ENCODE data around the gene OR2T4. TPM values are rescaled to one million over a fixed set of nuclear protein-coding genes. Genes with fewer than 3 reads are reported as not detected.

The OR2T4 gene, protein sequence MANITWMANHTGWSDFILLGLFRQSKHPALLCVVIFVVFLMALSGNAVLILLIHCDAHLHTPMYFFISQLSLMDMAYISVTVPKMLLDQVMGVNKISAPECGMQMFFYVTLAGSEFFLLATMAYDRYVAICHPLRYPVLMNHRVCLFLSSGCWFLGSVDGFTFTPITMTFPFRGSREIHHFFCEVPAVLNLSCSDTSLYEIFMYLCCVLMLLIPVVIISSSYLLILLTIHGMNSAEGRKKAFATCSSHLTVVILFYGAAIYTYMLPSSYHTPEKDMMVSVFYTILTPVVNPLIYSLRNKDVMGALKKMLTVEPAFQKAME
- polyA plus RNA-seq (not detected in 2 replicates), polyA minus RNA-seq (not detected in 2 replicates)

DNA sequence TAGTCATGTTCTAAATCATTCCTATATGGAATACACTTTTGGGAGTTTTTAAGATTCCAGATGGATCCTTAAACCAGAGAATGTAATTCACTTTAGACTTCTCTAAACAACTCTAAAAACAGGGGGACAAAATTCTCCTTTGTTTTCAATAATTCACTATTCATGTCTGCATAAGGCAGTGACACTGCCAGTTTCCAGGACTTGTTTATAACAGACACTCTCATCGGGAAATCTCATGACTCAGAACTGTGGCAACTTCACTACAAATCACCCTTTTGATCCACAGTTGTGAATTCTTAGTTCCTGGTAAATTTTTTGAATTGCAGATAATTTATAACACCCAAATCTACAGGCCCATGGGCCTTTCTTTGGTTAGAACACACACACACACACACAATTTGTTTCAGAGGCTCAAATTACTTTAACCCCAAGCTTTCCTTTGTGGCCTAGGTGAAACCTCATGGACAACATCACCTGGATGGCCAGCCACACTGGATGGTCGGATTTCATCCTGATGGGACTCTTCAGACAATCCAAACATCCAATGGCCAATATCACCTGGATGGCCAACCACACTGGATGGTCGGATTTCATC, at the start of gene OR2T4:
OR2T4 (plus strand) TSS at position 545 of the 595 bp plus-strand sequence; CDS start at position 545, 0 bp downstream.
- peaks cover 11% of the 10 kb centered on the region for H3K9me3 ChIP-seq (ENCODE audit: low read length)
- no peak within 1 kb of the TSS for H3K4me2 ChIP-seq (ENCODE audit: low read length)
- TF ChIP-seq, protein P1, sequence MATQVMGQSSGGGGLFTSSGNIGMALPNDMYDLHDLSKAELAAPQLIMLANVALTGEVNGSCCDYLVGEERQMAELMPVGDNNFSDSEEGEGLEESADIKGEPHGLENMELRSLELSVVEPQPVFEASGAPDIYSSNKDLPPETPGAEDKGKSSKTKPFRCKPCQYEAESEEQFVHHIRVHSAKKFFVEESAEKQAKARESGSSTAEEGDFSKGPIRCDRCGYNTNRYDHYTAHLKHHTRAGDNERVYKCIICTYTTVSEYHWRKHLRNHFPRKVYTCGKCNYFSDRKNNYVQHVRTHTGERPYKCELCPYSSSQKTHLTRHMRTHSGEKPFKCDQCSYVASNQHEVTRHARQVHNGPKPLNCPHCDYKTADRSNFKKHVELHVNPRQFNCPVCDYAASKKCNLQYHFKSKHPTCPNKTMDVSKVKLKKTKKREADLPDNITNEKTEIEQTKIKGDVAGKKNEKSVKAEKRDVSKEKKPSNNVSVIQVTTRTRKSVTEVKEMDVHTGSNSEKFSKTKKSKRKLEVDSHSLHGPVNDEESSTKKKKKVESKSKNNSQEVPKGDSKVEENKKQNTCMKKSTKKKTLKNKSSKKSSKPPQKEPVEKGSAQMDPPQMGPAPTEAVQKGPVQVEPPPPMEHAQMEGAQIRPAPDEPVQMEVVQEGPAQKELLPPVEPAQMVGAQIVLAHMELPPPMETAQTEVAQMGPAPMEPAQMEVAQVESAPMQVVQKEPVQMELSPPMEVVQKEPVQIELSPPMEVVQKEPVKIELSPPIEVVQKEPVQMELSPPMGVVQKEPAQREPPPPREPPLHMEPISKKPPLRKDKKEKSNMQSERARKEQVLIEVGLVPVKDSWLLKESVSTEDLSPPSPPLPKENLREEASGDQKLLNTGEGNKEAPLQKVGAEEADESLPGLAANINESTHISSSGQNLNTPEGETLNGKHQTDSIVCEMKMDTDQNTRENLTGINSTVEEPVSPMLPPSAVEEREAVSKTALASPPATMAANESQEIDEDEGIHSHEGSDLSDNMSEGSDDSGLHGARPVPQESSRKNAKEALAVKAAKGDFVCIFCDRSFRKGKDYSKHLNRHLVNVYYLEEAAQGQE (IDR thresholded peaks at IDR 0.05; ENCODE audit: borderline replicate concordance): no peak
- TF ChIP-seq EP300 (conservative IDR thresholded peaks at IDR 0.05; ENCODE audit: poor library complexity, severe bottlenecking): no peak
- no peak for TF ChIP-seq MXI1 (conservative IDR thresholded peaks at IDR 0.05; ENCODE audit: poor library complexity, severe bottlenecking)
- no peak for TF ChIP-seq TAF1 (IDR thresholded peaks at IDR 0.05; ENCODE audit: low read depth)
- no peak for TF ChIP-seq POLR2AphosphoS5 (IDR thresholded peaks at IDR 0.05)
- TF ChIP-seq RAD21 (conservative IDR thresholded peaks at IDR 0.05): no peak
- no peak for TF ChIP-seq SMC3 (conservative IDR thresholded peaks at IDR 0.05; ENCODE audit: poor library complexity)
- TF ChIP-seq EZH2 (IDR thresholded peaks at IDR 0.05; ENCODE audit: borderline replicate concordance, insufficient read depth, low read length, poor library complexity, severe bottlenecking): no peak
- no peak for TF ChIP-seq CTCF (IDR thresholded peaks at IDR 0.05; ENCODE audit: poor library complexity, severe bottlenecking)
- no peak within 1 kb of the TSS for H3K9ac ChIP-seq (ENCODE audit: low read length)
- H3K36me3 ChIP-seq (ENCODE audit: insufficient read depth, low read length): no peaks in the 10 kb centered on the region
- no peaks in the 10 kb centered on the region for H3K9me2 ChIP-seq (ENCODE audit: insufficient read depth, low read length)
- H2AFZ ChIP-seq (ENCODE audit: low read depth, low read length): no peak within 1 kb of the TSS
- H3K27me3 ChIP-seq (ENCODE audit: insufficient read depth, low read depth, low read length): no peaks in the 10 kb centered on the region
- H3K79me2 ChIP-seq (replicated peaks; ENCODE audit: insufficient read depth, low read length): no peaks in the 10 kb centered on the region
- no peaks in the 10 kb centered on the region for H4K20me1 ChIP-seq (ENCODE audit: insufficient read depth)
- H3K4me3 ChIP-seq (ENCODE audit: low read length): no peak within 1 kb of the TSS
- H3K27ac ChIP-seq (ENCODE audit: low read length): no peak within 1 kb of the TSS
- H3F3A ChIP-seq (ENCODE audit: insufficient read depth, low read length, poor library complexity, severe bottlenecking): no peaks in the 10 kb centered on the region

DNA sequence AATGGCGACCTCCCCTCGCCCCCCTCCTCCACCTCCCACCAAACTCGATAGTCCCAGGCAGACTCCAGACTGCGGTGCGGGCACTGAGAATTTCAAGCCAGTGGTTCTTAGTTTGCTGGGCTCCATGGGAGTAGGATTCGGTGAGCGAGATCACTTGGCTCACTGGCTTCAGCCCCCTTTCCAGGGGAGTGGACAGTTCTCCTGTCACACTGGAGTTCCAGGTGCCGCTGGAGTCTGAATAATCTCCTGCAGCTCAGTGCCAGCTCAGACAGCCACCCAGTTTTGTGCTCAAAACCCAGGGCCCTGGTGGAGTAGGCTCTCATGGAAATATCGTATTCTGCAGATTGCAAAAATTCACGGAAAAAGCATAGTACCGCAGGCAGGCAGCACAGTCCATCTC, 44.7 kb upstream of the OR2T4 start:
- H3K9me3 ChIP-seq (ENCODE audit: low read length): peaks cover 5% of the 10 kb centered on the region
- H3K27ac ChIP-seq (ENCODE audit: low read length): no peak overlapping the region
- no peak for TF ChIP-seq SMC3 (conservative IDR thresholded peaks at IDR 0.05; ENCODE audit: poor library complexity)
- TF ChIP-seq, protein P1 (IDR thresholded peaks at IDR 0.05; ENCODE audit: borderline replicate concordance): no peak
- no peak for TF ChIP-seq CTCF (IDR thresholded peaks at IDR 0.05; ENCODE audit: poor library complexity, severe bottlenecking)
- no peak for TF ChIP-seq TAF1 (IDR thresholded peaks at IDR 0.05; ENCODE audit: low read depth)
- no peak for TF ChIP-seq EP300 (conservative IDR thresholded peaks at IDR 0.05; ENCODE audit: poor library complexity, severe bottlenecking)
- no peak for TF ChIP-seq MXI1 (conservative IDR thresholded peaks at IDR 0.05; ENCODE audit: poor library complexity, severe bottlenecking)
- TF ChIP-seq RAD21 (conservative IDR thresholded peaks at IDR 0.05): no peak
- no peak for TF ChIP-seq POLR2AphosphoS5 (IDR thresholded peaks at IDR 0.05)
- TF ChIP-seq EZH2 (IDR thresholded peaks at IDR 0.05; ENCODE audit: borderline replicate concordance, insufficient read depth, low read length, poor library complexity, severe bottlenecking): no peak
- no peaks in the 10 kb centered on the region for H4K20me1 ChIP-seq (ENCODE audit: insufficient read depth)
- no peaks in the 10 kb centered on the region for H3K9me2 ChIP-seq (ENCODE audit: insufficient read depth, low read length)
- no peak overlapping the region for H2AFZ ChIP-seq (ENCODE audit: low read depth, low read length)
- no peak overlapping the region for H3K4me3 ChIP-seq (ENCODE audit: low read length)
- no peak overlapping the region for H3K9ac ChIP-seq (ENCODE audit: low read length)
- no peaks in the 10 kb centered on the region for H3K79me2 ChIP-seq (replicated peaks; ENCODE audit: insufficient read depth, low read length)
- no peaks in the 10 kb centered on the region for H3K27me3 ChIP-seq (ENCODE audit: insufficient read depth, low read depth, low read length)
- H3K4me2 ChIP-seq (ENCODE audit: low read length): no peak overlapping the region
- H3K36me3 ChIP-seq (ENCODE audit: insufficient read depth, low read length): no peaks in the 10 kb centered on the region
- no peaks in the 10 kb centered on the region for H3F3A ChIP-seq (ENCODE audit: insufficient read depth, low read length, poor library complexity, severe bottlenecking)
